ENCODE results near the gene AMACR.

The AMACR gene

DNA sequence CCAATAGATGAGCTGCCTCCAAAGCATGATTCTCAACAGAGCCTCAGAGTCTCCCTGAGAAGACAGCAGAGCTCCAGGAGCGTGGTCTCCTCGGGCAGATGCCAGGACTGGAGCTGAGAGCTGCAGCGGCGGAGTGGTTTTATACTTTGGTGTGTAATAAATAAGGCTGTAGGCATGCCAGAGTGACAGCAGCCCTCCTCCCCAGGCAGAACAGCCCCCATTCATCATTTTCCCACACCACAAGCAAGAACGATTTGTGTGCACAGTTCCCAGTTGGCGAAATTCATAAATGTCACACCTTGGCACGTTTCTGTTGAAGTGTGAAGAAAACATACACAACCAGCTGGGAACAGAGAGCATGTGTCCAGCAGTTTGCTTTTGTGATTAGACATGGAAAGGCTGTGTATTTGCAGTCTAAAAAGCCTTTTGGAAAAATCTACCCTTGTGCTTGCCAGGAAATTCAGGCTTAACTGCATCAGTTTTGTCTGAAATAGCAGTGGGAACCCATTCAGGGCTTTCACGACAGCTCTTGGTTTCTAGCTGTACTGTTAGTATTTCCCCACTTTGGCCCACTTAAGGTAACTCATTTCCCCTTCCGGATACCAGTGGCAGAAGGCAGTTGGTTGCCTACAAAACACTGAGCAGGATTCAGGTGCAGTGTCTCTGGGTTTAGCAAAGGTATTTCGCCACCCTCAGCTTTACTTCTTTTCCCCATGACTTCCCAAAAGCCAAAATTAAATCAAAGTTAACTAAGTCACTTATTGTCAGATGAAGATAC, 35.4 kb upstream of the AMACR start, which contains the start of gene C1QTNF3:
Gene C1QTNF3 (minus strand): TSS at position 115 of the 778 bp plus-strand sequence. CDS start 88 bp downstream, at position 27.
- no peak within 1 kb of the TSS for H3K4me3 ChIP-seq (ENCODE audit: low read depth, low read length)
- no peak for DNase-seq (ENCODE audit: low read depth)

DNA sequence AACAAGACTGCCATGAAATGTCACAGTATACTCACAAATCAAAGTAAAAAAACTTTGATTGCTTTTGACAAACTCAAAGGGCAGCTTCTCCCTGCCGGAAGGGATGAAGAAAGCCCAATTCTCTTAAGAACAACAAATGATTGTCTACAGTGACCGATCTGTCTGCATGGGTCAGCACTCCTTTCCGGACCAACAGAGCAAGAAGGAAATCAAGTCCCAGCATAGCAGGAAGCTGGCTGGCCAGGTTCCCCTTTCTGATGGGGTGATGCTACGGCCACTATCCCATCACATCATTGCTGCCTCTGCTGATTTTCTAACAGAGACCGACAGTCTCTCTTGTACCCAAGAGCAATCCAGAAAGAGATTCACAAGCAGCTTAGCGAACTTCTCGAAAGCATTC, 34.5 kb upstream of the AMACR start:
- no peak overlapping the region for H3K4me3 ChIP-seq (ENCODE audit: low read depth, low read length)
- DNase-seq (ENCODE audit: low read depth): no peak
- TF ChIP-seq, protein P1, sequence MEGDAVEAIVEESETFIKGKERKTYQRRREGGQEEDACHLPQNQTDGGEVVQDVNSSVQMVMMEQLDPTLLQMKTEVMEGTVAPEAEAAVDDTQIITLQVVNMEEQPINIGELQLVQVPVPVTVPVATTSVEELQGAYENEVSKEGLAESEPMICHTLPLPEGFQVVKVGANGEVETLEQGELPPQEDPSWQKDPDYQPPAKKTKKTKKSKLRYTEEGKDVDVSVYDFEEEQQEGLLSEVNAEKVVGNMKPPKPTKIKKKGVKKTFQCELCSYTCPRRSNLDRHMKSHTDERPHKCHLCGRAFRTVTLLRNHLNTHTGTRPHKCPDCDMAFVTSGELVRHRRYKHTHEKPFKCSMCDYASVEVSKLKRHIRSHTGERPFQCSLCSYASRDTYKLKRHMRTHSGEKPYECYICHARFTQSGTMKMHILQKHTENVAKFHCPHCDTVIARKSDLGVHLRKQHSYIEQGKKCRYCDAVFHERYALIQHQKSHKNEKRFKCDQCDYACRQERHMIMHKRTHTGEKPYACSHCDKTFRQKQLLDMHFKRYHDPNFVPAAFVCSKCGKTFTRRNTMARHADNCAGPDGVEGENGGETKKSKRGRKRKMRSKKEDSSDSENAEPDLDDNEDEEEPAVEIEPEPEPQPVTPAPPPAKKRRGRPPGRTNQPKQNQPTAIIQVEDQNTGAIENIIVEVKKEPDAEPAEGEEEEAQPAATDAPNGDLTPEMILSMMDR (IDR thresholded peaks at IDR 0.05; ENCODE audit: control insufficient read depth, extremely low read depth, insufficient read depth): no peak

More for the DNA sequence above, 35.4 kb upstream of the AMACR start, which contains the start of gene C1QTNF3:
- TF ChIP-seq, protein P1 (IDR thresholded peaks at IDR 0.05; ENCODE audit: control insufficient read depth, extremely low read depth, insufficient read depth): no peak

DNA sequence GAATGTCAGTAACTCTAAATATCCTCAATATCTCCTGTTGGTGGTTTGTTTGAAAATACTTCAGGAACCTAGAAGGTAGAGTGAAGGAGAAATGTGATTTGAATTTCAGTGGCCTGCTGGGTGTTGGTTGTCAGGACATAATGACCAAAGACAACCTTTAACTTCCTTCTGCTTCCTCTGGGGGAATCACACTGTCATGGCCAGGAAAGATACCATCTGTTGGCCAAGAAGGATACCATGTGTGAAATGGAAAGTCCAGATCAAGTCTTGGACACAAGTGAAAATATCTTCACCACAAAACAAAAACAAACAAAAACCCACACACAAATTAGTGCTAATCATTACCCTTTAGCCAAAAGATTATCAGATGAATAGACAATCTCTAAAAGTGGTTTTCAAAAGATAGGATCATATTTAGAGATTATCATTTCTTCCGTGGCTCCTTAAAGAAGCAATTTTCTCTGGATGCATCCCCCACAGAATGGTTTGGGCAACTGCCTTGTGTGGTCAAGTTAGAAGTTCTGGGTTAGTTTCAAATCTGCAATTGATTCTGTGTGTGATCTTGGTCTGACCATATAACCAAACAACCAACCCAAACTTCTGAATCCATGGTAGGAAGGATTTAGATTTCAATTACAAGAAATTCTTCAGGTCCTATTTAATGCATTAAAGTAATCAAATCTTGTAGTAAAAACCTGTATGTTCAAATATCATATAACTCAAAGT, 33.6 kb upstream of the AMACR start:
- no peak overlapping the region for H3K4me3 ChIP-seq (ENCODE audit: low read depth, low read length)
- TF ChIP-seq, protein P1 (IDR thresholded peaks at IDR 0.05; ENCODE audit: control insufficient read depth, extremely low read depth, insufficient read depth): no peak
- DNase-seq (ENCODE audit: low read depth): no peak

DNA sequence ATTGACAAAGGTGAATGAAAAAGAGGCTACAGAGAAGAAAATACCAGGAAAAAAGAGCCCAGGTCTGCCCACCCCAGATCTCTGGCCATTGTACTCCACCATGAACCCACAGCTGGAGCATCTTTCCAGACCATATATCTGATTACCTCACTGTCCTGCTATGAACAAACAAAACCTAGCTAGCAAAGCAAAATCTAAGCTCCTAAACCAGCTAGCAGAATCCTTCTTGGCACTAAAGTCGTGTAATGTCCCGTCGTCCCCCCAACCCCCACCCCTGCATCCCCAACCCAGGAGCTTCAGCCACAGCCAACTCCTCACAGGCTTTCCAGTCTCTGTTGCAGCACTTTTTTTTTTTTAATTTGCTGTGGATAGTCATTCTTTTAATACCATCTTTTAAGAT, 32.6 kb upstream of the AMACR start:
- DNase-seq (ENCODE audit: low read depth): no peak
- TF ChIP-seq, protein P1 (IDR thresholded peaks at IDR 0.05; ENCODE audit: control insufficient read depth, extremely low read depth, insufficient read depth): no peak

DNA sequence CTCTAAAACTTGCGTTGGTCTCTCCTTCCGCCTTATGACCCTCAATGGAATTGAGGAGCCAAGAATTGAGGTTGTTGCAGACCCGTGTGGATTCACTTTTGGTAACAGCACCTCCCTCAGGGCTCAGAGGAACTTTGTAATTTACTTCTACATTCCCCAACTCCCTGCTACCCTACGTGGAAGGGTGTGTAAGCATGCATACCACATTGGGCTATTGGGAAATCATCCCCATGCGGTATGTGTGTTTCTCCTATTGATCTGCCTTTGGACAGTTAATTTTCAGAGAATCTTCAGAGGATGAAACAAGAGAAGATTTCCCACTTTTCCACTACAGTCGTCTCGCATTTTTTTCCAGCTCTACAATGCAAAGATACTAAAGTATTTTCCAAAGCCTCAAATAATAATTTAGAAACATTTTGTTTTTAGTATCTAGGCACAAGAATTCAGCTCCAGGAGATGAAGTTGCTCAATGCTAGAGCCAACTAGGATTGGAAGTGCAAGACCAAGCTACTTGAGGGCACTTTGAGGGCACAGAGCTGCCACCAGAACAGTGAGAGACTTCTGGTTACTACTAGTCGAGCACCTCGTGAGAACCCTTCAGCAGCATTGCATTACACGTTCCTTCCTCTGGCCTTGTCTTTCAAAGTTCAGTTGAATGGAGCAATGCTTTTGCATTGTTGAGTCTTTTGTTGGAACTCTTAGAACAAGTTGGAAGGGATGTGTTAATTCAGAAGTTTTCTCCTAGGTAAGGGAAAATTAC, 31.7 kb upstream of the AMACR start:
- DNase-seq (ENCODE audit: low read depth): no peak
- H3K4me3 ChIP-seq (ENCODE audit: low read depth, low read length): no peak overlapping the region
- TF ChIP-seq, protein P1 (IDR thresholded peaks at IDR 0.05; ENCODE audit: control insufficient read depth, extremely low read depth, insufficient read depth): no peak

More for the DNA sequence above, 32.6 kb upstream of the AMACR start:
- no peak overlapping the region for H3K4me3 ChIP-seq (ENCODE audit: low read depth, low read length)

DNA sequence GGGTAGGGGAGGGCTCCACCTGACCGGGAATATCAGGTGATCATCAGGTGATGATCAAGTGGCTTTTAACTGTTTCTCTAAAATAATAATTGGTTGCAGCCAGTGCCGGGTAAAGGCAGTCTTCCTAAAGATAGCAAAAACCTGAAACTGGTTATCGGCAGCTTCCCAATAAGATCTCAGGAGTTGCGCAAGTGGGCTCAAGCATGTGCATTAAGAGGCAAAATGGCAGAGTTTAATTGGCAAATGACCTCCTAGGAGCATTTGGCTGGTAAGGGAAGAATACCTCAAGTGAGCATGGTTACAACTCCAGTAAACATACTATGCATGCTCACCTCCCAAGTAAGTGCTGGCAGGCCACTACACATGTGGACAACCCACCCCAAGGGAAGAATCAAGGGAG, 31.0 kb upstream of the AMACR start:
- TF ChIP-seq, protein P1 (IDR thresholded peaks at IDR 0.05; ENCODE audit: control insufficient read depth, extremely low read depth, insufficient read depth): no peak
- DNase-seq (ENCODE audit: low read depth): no peak
- H3K4me3 ChIP-seq (ENCODE audit: low read depth, low read length): no peak overlapping the region
